ENCODE measurements around the gene RPL13.
A peak's percentile ranks its signal among the peaks of the same experiment; 100 is the strongest.

The RPL13 gene

GRCh38 chr16:89555780-89556179, 4.7 kb upstream of the RPL13 start:
- H3K27ac ChIP-seq = no peak overlapping the region; the same call in 1 of the 2 replicates
- no peak for TF ChIP-seq CTCF (IDR thresholded peaks at IDR 0.05)
- no peak for TF ChIP-seq ZFX (IDR thresholded peaks at IDR 0.05; ENCODE audit: borderline replicate concordance)

- peak; percentile 94 for TF ChIP-seq CTCF (IDR thresholded peaks at IDR 0.05)
- TF ChIP-seq ZFX (IDR thresholded peaks at IDR 0.05; ENCODE audit: borderline replicate concordance) = no peak
- no peak overlapping the region for H3K27ac ChIP-seq
These were observed 3.5 kb upstream of the RPL13 start for GRCh38 chr16:89556750-89557689.

GRCh38 chr16:89557690-89558490, 2.6 kb upstream of the RPL13 start:
- peak overlapping the region; percentile 93; the same call in 1 of the 2 replicates for H3K27ac ChIP-seq
- TF ChIP-seq ZFX (IDR thresholded peaks at IDR 0.05; ENCODE audit: borderline replicate concordance) = no peak
- peak; percentile 68 for TF ChIP-seq CTCF (IDR thresholded peaks at IDR 0.05)

GRCh38 chr16:89561142-89561883, 831 bp downstream of the RPL13 start:
- H3K27ac ChIP-seq = peak overlapping the region; percentile 93
- no peak; the same call in 1 of the 2 replicates for TF ChIP-seq CTCF (IDR thresholded peaks at IDR 0.05)
- no peak for TF ChIP-seq ZFX (IDR thresholded peaks at IDR 0.05; ENCODE audit: borderline replicate concordance)

GRCh38 chr16:89561884-89562599, 1.6 kb downstream of the RPL13 start:
- TF ChIP-seq CTCF (IDR thresholded peaks at IDR 0.05) (no peak), ZFX (IDR thresholded peaks at IDR 0.05; ENCODE audit: borderline replicate concordance) (no peak)
- peak overlapping the region; percentile 93 for H3K27ac ChIP-seq

- TF ChIP-seq ZFX (IDR thresholded peaks at IDR 0.05; ENCODE audit: borderline replicate concordance) (no peak), CTCF (IDR thresholded peaks at IDR 0.05) (no peak)
- H3K27ac ChIP-seq = peak overlapping the region; percentile 93
These were observed 2.5 kb downstream of the RPL13 start for GRCh38 chr16:89562939-89563338.

All from 22Rv1 (cell line).